GM11168 (cell line): ENCODE results near the gene DNAAF9.

Source experiments
- in situ Hi-C: fragments of 300-500 bp; cut with MboI; formaldehyde crosslinking; loops from one replicate; pipeline ENCODE4 v1.12.0; 2022; ENCODE audit warnings: low sequenced_read_pairs; ENCODE audit not compliant: unreplicated experiment

Gene DNAAF9

DNA sequence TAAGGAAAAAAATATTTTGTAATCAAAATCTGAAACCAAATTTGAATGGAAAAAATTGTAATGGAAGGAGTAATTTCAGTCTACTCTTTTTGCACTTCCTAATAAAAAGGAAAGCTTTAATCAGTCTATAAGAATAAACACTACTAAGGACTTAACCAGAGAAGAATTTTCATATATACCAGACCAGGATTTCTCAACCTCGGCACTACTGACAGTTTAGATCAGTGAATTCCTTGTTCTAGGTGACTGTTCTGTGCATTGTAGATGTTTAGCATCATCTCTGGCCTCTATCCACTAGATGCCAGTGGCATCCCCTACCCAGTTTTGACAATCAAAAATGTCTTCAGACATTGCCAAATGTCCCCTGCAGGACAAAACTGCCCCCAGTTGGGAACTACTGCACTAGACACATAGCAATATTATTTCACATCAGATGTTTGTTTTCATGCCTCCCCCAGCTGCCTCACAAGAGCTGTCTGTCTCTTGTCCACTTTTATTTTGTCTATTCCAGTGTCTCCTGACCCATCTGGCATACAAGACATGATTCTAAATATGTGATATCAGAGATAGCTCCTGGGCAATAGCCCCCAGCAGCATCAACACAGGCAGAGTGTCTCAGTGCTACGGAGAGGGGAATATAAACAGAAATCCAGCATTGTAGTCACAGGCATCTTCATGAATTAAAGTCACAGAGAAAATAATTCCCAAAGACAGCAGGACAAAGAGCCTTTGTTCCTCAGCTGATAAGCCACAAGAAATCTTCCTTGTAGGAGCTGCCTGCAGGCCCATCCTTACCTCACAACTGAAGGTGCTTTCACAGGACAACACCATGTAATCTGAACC lies 27.0 kb downstream of the DNAAF9 start:
- in situ Hi-C loops: no loop called here

DNA sequence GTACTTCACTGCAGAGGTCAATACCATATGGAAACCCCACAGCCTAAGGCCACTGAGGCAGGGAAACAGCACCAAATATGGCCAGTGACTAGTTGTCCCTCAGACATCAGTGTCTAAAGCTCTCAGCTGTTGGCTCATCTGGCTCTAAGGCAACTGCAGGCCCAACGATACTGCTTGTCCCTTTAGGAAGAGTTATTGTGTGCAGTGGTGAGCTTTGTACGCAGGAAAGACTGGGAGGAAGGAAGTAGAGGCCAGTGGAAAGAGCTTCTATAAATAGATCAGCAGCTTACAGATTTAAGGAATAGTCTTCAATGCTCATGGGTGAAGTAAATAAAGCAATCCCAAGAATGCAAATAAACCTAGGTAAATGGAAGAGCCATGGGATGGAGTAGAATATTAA lies 29.3 kb downstream of the DNAAF9 start:
- in situ Hi-C loops: no loop called here

DNA sequence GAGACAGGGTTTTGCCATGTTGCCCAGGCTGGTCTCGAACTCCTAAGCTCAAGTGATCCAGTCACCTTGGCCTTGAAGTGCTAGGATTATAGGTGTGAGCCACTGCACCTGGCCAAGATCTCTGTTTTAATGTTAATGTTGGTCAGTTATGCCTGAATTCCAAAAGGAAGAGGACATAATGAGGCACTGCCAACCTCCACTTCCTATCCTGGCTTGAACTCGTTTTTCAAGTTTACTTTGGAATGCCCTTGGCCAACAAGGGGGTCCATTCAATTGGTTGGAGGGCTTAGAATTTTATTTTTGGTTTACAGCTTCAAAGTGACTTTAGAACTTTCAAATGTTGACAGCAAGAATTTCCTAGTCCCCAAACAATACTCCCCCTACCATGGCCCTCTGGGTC lies 29.8 kb downstream of the DNAAF9 start:
- in situ Hi-C loops: no loop called here

DNA sequence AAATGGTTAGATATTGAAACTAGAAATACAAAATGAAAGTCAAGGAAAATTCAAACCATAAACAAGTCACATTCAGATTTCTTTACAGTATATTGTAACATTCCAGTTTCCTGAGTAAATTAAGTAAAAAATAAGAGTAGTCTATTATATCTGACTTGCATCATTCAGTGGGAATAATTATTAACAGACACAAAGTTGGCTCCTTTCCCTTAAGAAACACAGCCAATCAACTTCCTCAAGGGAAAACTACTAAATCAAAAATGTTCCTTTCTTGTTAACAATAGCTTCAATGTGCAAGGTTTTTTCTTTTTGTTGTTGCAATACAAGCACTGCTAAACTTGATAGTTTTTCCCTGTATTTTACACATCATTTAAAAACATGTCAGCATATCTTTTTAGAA lies 33.2 kb downstream of the DNAAF9 start:
- in situ Hi-C loops: no loop called here

DNA sequence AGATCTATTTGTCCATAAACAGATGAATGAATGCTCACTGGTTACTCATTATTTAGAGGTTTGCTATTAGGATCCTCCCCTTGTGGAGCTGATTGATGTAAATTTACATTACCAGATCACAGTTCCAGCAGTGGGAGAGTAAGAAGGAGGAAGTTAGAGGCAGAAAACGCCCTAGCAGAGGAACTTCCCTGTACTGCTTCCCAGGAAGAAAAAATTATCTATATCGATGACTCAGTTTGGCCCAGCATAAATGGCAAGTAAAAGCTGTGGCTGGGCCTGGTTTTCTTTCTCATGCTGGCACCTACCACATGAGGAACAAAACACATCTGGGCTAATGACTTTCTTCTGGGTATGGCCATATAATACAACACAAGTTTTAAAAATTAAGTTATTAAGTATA lies 35.7 kb downstream of the DNAAF9 start:
- in situ Hi-C loops: no loop called here

DNA sequence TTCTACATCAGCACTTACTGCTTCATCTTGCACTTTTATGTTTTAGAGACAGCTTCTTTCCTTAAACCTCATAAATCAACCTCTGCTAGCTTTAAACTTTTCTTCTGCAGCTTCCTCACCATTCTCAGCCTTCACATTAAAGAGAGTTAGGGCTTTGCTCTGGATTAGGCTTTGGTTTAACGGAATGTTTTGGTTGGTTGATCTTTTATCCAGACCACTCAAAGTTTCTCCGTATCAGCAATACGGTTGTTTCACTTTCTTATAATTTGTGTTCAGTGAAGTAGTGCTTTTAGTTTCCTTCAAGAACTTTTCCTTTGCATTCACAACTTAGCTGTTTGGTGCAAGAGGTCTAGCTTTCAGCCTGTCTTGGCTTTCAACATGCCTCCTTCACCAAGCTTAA lies 40.4 kb downstream of the DNAAF9 start:
- in situ Hi-C loops: no loop called here

DNA sequence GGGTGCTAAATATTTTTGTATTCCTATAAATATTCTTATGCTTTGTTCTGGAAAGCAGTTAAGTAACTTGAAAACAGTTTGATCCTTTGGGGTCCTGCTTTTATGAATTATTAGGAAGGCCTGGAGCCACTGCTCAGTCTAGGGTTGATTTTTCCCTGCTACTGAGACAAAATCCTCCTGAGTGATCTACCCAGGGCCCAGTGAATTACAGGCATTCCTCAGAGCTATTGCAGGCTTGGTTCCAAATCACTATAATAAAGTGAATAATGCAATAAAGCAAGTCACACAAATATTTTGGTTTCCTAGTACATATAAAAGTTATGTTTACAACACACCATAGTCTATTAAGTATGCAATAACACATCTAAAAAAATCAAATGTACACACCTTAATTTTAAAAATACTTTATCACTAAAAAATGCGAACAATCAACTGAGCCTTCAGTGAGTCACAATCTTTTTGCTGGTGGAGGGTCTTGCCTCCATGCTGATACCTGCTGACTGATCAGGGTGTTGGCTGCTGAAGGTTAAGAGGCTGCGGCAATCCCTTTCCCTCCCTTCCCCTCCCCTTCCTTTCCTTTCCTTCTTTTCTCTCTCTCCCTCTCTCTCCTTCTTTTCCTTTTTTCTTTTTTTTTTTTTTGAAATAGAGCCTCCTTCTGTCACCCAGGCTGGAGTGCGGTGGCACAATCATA lies 43.0 kb downstream of the DNAAF9 start:
- in situ Hi-C loops: no loop called here

DNA sequence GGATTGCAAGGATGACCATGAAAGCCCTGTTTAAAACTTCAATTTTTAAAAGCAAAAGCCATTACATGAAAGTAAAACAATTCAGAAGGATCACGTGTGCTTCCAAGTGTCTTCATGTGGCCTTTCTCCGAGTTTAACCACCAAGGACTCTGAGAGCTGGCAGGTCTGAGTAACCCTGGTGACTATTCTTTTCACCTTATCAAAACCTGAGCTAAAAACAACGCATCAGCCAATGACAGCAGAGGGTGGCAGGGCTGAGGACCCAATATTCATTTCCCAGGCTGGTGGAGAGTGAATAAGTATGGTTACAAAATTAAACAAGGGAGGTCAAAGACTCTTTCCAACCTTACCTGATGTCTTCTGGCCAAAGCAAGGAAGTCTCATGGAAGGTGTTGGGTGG lies 46.7 kb downstream of the DNAAF9 start:
- in situ Hi-C loops: no loop called here

DNA sequence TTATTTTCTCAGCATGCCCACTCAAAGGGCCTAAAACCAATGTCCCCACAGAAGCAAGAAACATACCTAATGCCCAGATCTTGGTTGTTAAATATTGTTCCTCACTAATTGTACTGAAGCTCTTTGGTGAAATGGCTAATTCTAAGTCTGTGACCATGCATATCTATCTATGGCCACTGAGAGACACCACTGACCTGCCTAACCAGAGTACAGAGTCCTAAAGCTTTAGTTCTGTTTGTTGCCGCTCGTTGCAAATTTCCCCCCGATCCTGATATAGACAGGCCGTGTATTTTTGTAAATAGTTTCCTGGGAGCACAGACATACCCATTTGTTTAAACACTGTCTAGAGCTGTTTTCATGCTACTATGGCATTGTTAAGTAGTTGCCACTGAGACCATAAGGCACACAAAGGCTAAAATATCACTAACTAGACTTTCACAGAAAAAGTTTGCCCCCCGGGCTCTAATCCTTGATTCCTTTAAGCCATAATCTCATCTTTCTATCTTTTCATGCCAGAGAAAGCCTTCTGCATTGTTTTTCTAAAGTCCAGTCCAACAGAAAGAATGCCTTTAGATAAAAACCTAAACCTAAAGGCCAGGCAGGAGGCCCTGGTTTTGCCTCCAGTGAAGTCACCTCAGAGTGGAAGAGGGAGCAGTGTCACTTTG lies 48.7 kb downstream of the DNAAF9 start:
- in situ Hi-C loops: no loop called here
